Mesothelial cell of epicardium (in vitro differentiated cells): Measurements from ENCODE around the gene KRTAP10-3. TPM values are rescaled to one million over a fixed set of nuclear protein-coding genes. Genes with fewer than 3 reads are reported as not detected.

Source experiments
- DNase-seq, 2 experiments: peaks; one replicate each; pipeline ENCODE4 v3.0.0; 2021; ENCODE audit warnings: low spot score in 2 of 2; ENCODE audit not compliant: unreplicated experiment in 2 of 2
- H3K27ac Mint-ChIP-seq: 2 replicates; pipeline ENCODE4 v1.8.0; 2021; ENCODE audit warnings: mixed read lengths
- H3K27me3 Mint-ChIP-seq: 2 replicates; pipeline ENCODE4 v1.8.0; 2021; ENCODE audit warnings: low read depth, mixed read lengths
- H3K36me3 Mint-ChIP-seq: 2 replicates; pipeline ENCODE4 v1.8.0; 2021; ENCODE audit warnings: mixed read lengths
- H3K4me1 Mint-ChIP-seq: 2 replicates; pipeline ENCODE4 v1.8.0; 2021; ENCODE audit warnings: mixed read lengths
- H3K4me3 Mint-ChIP-seq: 2 replicates; pipeline ENCODE4 v1.8.0; 2021; ENCODE audit warnings: mild to moderate bottlenecking, moderate library complexity, mixed read lengths
- H3K9me3 Mint-ChIP-seq: 2 replicates; pipeline ENCODE4 v1.8.0; 2021; ENCODE audit warnings: mixed read lengths
- total RNA-seq: library from RNA; stranded (reverse); gene quantifications from 3 replicates; pipeline ENCODE4 v1.2.1, GENCODE V29; 2021
- TF ChIP-seq, protein P1 (sequence below): fragments of 200-600 bp; sonication (generic); IDR thresholded peaks from one replicate; pipeline ENCODE4 v1.5.0; 2021; ENCODE audit warnings: antibody characterized with exemption; ENCODE audit not compliant: unreplicated experiment

Gene KRTAP10-3
- total RNA-seq, 1 donor from 2014 or later = not detected

GRCh38 chr21:44526096-44526997 lies 32.2 kb downstream of the KRTAP10-3 start:
- H3K27ac Mint-ChIP-seq = no peak overlapping the region
- H3K27me3 Mint-ChIP-seq = no peaks in the 10 kb centered on the region
- DNase-seq = no peak
- TF ChIP-seq, protein P1, sequence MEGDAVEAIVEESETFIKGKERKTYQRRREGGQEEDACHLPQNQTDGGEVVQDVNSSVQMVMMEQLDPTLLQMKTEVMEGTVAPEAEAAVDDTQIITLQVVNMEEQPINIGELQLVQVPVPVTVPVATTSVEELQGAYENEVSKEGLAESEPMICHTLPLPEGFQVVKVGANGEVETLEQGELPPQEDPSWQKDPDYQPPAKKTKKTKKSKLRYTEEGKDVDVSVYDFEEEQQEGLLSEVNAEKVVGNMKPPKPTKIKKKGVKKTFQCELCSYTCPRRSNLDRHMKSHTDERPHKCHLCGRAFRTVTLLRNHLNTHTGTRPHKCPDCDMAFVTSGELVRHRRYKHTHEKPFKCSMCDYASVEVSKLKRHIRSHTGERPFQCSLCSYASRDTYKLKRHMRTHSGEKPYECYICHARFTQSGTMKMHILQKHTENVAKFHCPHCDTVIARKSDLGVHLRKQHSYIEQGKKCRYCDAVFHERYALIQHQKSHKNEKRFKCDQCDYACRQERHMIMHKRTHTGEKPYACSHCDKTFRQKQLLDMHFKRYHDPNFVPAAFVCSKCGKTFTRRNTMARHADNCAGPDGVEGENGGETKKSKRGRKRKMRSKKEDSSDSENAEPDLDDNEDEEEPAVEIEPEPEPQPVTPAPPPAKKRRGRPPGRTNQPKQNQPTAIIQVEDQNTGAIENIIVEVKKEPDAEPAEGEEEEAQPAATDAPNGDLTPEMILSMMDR = no peak
- no peak overlapping the region for H3K4me3 Mint-ChIP-seq
- H3K4me1 Mint-ChIP-seq = no peaks in the 10 kb centered on the region
- H3K36me3 Mint-ChIP-seq = no peaks in the 10 kb centered on the region
- H3K9me3 Mint-ChIP-seq = no peaks in the 10 kb centered on the region

- H3K27me3 Mint-ChIP-seq = no peaks in the 10 kb centered on the region
- no peaks in the 10 kb centered on the region for H3K36me3 Mint-ChIP-seq
- TF ChIP-seq, protein P1 = no peak
- no peaks in the 10 kb centered on the region for H3K9me3 Mint-ChIP-seq
- H3K4me1 Mint-ChIP-seq = peaks cover under 1% of the 10 kb centered on the region
- no peak overlapping the region for H3K27ac Mint-ChIP-seq
- no peak for DNase-seq
- no peak overlapping the region for H3K4me3 Mint-ChIP-seq
These were observed 33.1 kb downstream of the KRTAP10-3 start for GRCh38 chr21:44525391-44526095.

- TF ChIP-seq, protein P1 = no peak
- no peak overlapping the region for H3K4me3 Mint-ChIP-seq
- H3K27me3 Mint-ChIP-seq = no peaks in the 10 kb centered on the region
- peaks cover 2% of the 10 kb centered on the region for H3K4me1 Mint-ChIP-seq
- H3K36me3 Mint-ChIP-seq = no peaks in the 10 kb centered on the region
- H3K9me3 Mint-ChIP-seq = no peaks in the 10 kb centered on the region
- H3K27ac Mint-ChIP-seq = no peak overlapping the region
- DNase-seq = no peak
These were observed 33.9 kb downstream of the KRTAP10-3 start for GRCh38 chr21:44524414-44525371.

DNA sequence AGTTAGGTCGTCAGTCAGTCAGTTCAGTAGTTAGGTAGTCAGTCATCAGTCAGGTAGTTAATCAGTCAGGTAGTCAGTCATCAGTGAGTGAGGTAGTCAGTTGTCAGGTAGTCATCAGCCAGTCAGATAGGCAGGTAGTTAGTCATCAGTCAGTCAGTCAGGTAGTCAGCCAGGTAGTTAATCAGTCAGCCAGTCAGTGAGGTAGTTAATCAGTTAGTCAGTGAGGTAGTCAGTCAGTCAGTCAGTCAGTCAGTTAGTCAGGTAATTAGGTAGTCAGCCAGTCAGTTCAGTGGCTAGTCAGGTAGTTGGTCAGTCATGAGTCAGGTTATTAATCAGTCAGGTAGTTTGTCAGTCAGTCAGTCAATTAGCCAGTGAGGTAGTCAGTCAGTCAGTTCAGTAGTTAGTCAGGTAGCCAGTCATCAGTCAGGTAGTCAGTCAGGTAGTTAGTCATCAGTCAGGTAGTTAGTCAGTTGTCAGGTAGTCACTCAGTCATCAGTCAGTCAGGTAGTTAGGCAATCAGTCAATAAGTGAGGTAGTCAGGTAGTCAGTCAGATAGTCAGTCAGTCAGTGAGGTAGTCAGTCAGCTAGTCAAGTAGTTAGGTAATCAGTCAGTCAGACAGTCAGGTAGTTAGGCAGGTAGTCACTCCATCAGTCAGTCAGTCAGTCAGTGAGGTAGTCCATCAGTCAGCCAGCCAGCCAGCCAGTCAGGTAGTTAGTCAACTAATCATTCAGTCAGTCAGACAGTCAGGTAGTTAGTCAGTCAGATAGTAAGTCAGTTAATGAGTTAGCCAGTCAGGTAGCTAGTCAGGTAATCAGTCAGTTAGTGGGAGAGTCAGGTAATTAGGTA lies 34.8 kb downstream of the KRTAP10-3 start:
- H3K27ac Mint-ChIP-seq = no peak overlapping the region
- H3K36me3 Mint-ChIP-seq = no peaks in the 10 kb centered on the region
- H3K4me1 Mint-ChIP-seq = peaks cover 2% of the 10 kb centered on the region
- no peaks in the 10 kb centered on the region for H3K27me3 Mint-ChIP-seq
- no peaks in the 10 kb centered on the region for H3K9me3 Mint-ChIP-seq
- TF ChIP-seq, protein P1 = no peak
- DNase-seq = no peak
- H3K4me3 Mint-ChIP-seq = no peak overlapping the region
